ENCODE data around the gene PCGF3.

- TF ChIP-seq CTCF (tag by site-specific recombination; IDR thresholded peaks at IDR 0.05): no peak
- TF ChIP-seq TCF7L2 (IDR thresholded peaks at IDR 0.05; ENCODE audit: borderline replicate concordance, low read depth, low read length): no peak
- no peak for TF ChIP-seq ZNF146 (tag by site-specific recombination; IDR thresholded peaks at IDR 0.05)
- TF ChIP-seq ATF2 (tag by site-specific recombination; IDR thresholded peaks at IDR 0.05; ENCODE audit: low read depth): no peak
- TF ChIP-seq ZNF843 (tag by site-specific recombination; IDR thresholded peaks at IDR 0.05): no peak
- no peak for TF ChIP-seq ZBTB10 (tag by site-specific recombination; IDR thresholded peaks at IDR 0.05)
- TF ChIP-seq PRDM1 (tag by site-specific recombination; IDR thresholded peaks at IDR 0.05): no peak
- no peak for TF ChIP-seq ZNF239 (tag by site-specific recombination; IDR thresholded peaks at IDR 0.05)
- TF ChIP-seq ZNF324 (tag by site-specific recombination; IDR thresholded peaks at IDR 0.05): no peak
- TF ChIP-seq INSM2 (tag by site-specific recombination; IDR thresholded peaks at IDR 0.05): no peak
- TF ChIP-seq ZNF292 (tag by site-specific recombination; IDR thresholded peaks at IDR 0.05; ENCODE audit: borderline replicate concordance, low read depth): no peak
- no peak for TF ChIP-seq ZFP3 (tag by site-specific recombination; IDR thresholded peaks at IDR 0.05; ENCODE audit: low read depth)
- no peak for TF ChIP-seq ZSCAN5A (tag by site-specific recombination; IDR thresholded peaks at IDR 0.05)
Observed at GRCh38 chr4:735583-735982, 30.0 kb downstream of the PCGF3 start.
